ENCODE results near the gene BBLN.

BBLN gene

DNA sequence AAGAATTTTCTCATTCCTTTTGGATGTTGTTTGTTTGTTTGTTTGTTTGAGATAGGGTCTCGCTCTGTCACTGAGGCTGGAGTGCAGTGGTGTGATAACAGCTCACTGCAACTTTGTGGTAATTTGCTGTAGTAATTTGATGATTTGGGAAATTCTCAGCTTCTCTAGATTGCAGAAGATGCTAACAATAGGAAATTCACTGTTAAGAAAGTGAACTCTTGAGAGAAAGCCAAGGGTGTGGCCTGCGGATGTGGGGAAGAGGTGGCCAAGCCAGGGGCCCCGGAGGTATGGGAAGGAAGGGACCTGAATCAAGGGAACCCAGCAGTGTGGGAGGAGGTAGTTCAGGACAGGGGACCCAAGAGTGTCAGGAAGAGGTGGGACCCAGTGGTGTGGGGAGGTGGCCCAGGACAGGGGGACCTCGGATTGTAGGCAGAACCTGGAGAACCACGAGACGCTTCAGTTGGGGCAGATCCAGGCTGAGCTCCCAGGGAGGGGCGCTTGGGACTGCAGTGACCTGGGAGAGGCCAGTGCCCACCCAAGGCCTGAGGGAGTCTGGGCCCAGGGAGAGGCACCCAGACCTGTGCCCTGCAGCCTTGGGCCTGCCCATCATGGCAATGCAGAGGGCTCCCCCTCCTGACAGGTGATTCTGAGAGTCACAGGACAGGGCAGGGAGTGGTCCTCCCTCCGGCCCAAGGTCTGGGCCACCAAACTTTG, 16.4 kb upstream of the BBLN start:
- no peak overlapping the region for H3K4me3 ChIP-seq (ENCODE audit: low read depth, low read length)
- H3K4me1 ChIP-seq (ENCODE audit: control insufficient read depth in 1 of 2, insufficient read depth in 2 of 2, low read length in 2 of 2), result peaks cover 14 to 16% of the 10 kb centered on the region in 2 experiments
- H4K91ac ChIP-seq (ENCODE audit: low read depth, low read length), result peak overlapping the region; percentile 32
- no peak overlapping the region for H3K27ac ChIP-seq (ENCODE audit: low read depth, low read length)
- no peak overlapping the region for H3K9ac ChIP-seq (ENCODE audit: low read length)
- H3K18ac ChIP-seq (ENCODE audit: low read length), result no peak overlapping the region
- H3K79me1 ChIP-seq (ENCODE audit: low read length), result peaks cover 13% of the 10 kb centered on the region
- no peaks in the 10 kb centered on the region for H3K79me2 ChIP-seq (ENCODE audit: control insufficient read depth, insufficient read depth, low read length, poor library complexity)
- H4K12ac ChIP-seq (ENCODE audit: low read depth, low read length), result no peak overlapping the region
- H2AFZ ChIP-seq (ENCODE audit: insufficient read depth, low read length, poor library complexity), result no peak overlapping the region
- peak overlapping the region; percentile 48 for H2AK5ac ChIP-seq (ENCODE audit: low read length)
- no peaks in the 10 kb centered on the region for H3K9me3 ChIP-seq (ENCODE audit: insufficient read depth, low read depth, low read length)
- no peak overlapping the region for H3K23ac ChIP-seq (ENCODE audit: low read length)
- H2BK12ac ChIP-seq (ENCODE audit: low read length), result peak overlapping the region; percentile 47
- H3K36me3 ChIP-seq (ENCODE audit: control insufficient read depth in 1 of 2, insufficient read depth in 2 of 2, low read length in 2 of 2), result no peaks in the 10 kb centered on the region
- H3K27me3 ChIP-seq (ENCODE audit: insufficient read depth, low read length), result no peaks in the 10 kb centered on the region
- no peak overlapping the region for H2BK5ac ChIP-seq (ENCODE audit: low read depth, low read length, poor library complexity)
- H3K4me2 ChIP-seq (ENCODE audit: low read length), result no peak overlapping the region
- no peak overlapping the region for H4K8ac ChIP-seq (ENCODE audit: low read depth, low read length)
- no CpG with 5 or more reads among the region's 8 CpGs for WGBS (ENCODE audit: extremely low coverage, insufficient coverage, insufficient read length)
- no peak overlapping the region for H3K14ac ChIP-seq (ENCODE audit: low read length)
- H3K4ac ChIP-seq (ENCODE audit: low read depth, low read length), result no peak overlapping the region
- no peak overlapping the region for H2BK120ac ChIP-seq (ENCODE audit: insufficient read depth, low read length, poor library complexity)
- no peak for DNase-seq

DNA sequence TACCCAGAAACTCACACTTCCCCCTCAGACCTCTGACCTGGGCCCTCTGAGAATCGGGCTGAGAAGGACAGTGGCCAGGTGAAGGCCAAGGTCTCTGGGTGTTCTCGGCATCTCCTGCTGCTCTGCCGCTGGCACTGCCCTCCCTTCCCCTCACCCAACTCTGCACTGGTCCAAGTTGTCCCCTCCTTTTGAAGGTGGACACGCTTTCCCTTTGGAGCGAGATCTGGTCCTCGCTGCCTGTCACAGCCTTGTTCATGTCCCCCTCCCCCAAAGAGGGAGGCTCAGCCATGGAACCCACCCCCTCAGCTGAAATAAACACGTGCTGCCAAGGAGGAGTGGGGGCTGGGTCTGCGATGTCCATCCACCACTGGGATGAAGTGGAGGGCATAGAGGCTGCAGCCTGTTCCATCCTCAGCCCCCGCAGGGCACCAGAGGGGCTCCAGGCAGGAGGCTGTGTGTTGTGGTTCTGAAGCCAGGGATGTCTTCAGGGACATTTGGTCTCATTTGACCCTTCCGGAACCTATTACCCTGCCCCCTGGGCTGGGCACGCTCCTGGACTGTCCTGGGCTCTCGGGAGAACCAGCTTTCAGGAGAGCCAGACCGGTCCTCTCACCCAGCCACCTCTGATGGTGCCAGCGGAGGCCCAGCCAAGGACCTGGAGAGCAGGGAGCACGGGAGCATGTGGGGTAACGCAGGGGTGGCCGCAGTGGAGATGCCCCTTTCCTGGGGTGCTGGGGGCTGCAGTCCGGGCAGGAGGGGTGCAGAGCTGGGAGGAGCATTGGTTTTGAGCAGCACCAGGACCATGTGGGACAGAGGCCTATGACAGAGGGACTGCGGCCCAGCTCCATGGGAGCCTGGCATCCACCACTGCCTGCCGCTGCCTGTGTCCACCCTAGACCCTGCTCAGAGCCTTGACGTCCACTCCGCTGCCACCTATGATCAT, 15.6 kb upstream of the BBLN start:
- Histone ChIP-seq H3K27ac (ENCODE audit: low read depth, low read length) (no peak overlapping the region), H3K9ac (ENCODE audit: low read length) (no peak overlapping the region), H3K4me3 (ENCODE audit: low read depth, low read length) (no peak overlapping the region), H2AFZ (ENCODE audit: insufficient read depth, low read length, poor library complexity) (no peak overlapping the region), H4K91ac (ENCODE audit: low read depth, low read length) (peak overlapping the region; percentile 78), H2BK12ac (ENCODE audit: low read length) (peak overlapping the region; percentile 47), H3K4me2 (ENCODE audit: low read length) (no peak overlapping the region), H4K12ac (ENCODE audit: low read depth, low read length) (peak overlapping the region; percentile 6), H3K4ac (ENCODE audit: low read depth, low read length) (no peak overlapping the region), H3K14ac (ENCODE audit: low read length) (peak overlapping the region; percentile 5), H3K4me1 (ENCODE audit: control insufficient read depth in 1 of 2, insufficient read depth in 2 of 2, low read length in 2 of 2) (peaks cover 14 to 16% of the 10 kb centered on the region in 2 experiments), H4K8ac (ENCODE audit: low read depth, low read length) (no peak overlapping the region), H3K36me3 (ENCODE audit: control insufficient read depth in 1 of 2, insufficient read depth in 2 of 2, low read length in 2 of 2) (no peaks in the 10 kb centered on the region), H3K27me3 (ENCODE audit: insufficient read depth, low read length) (no peaks in the 10 kb centered on the region), H2BK5ac (ENCODE audit: low read depth, low read length, poor library complexity) (peak overlapping the region; percentile 8), H3K23ac (ENCODE audit: low read length) (no peak overlapping the region), H2BK120ac (ENCODE audit: insufficient read depth, low read length, poor library complexity) (peak overlapping the region; percentile 2), H3K79me2 (ENCODE audit: control insufficient read depth, insufficient read depth, low read length, poor library complexity) (no peaks in the 10 kb centered on the region), H3K9me3 (ENCODE audit: insufficient read depth, low read depth, low read length) (no peaks in the 10 kb centered on the region), H3K79me1 (ENCODE audit: low read length) (peaks cover 13% of the 10 kb centered on the region), H2AK5ac (ENCODE audit: low read length) (peak overlapping the region; percentile 18), H3K18ac (ENCODE audit: low read length) (no peak overlapping the region)
- no CpG with 5 or more reads among the region's 22 CpGs for WGBS (ENCODE audit: extremely low coverage, insufficient coverage, insufficient read length)
- DNase-seq, result no peak

DNA sequence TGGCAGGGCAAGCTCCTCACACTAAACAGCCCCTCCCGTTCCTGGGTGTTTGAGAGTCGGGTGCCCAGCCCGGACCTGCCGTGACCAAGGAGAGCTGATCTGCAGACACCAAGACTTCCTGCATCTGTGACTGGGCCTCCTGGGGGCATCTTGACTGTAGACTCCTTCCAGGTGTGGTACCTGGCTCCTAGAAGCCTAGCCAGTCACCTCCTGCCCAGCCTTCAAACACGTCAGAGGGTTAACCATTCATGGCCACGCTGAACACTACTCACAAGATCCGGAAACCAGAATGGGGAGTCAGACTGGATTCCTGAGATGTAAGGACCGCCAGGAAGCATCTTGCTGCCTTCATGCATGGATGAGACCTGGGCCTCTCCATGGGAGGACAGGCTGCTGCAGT, 14.5 kb upstream of the BBLN start:
- peaks cover 14 to 16% of the 10 kb centered on the region in 2 experiments for H3K4me1 ChIP-seq (ENCODE audit: control insufficient read depth in 1 of 2, insufficient read depth in 2 of 2, low read length in 2 of 2)
- H2BK120ac ChIP-seq (ENCODE audit: insufficient read depth, low read length, poor library complexity), result peak overlapping the region; percentile 2
- H2AFZ ChIP-seq (ENCODE audit: insufficient read depth, low read length, poor library complexity), result no peak overlapping the region
- peaks cover 13% of the 10 kb centered on the region for H3K79me1 ChIP-seq (ENCODE audit: low read length)
- no peak overlapping the region for H3K9ac ChIP-seq (ENCODE audit: low read length)
- peak overlapping the region; percentile 57 for H4K8ac ChIP-seq (ENCODE audit: low read depth, low read length)
- H4K91ac ChIP-seq (ENCODE audit: low read depth, low read length), result peak overlapping the region; percentile 78
- H3K14ac ChIP-seq (ENCODE audit: low read length), result peak overlapping the region; percentile 5
- H3K9me3 ChIP-seq (ENCODE audit: insufficient read depth, low read depth, low read length), result no peaks in the 10 kb centered on the region
- peak; percentile 93 to 95 for DNase-seq
- H4K12ac ChIP-seq (ENCODE audit: low read depth, low read length), result no peak overlapping the region
- H2BK12ac ChIP-seq (ENCODE audit: low read length), result no peak overlapping the region
- H3K4me2 ChIP-seq (ENCODE audit: low read length), result peak overlapping the region; percentile 36
- H2BK5ac ChIP-seq (ENCODE audit: low read depth, low read length, poor library complexity), result peak overlapping the region; percentile 11
- no peak overlapping the region for H3K18ac ChIP-seq (ENCODE audit: low read length)
- H3K4me3 ChIP-seq (ENCODE audit: low read depth, low read length), result no peak overlapping the region
- WGBS (ENCODE audit: extremely low coverage, insufficient coverage, insufficient read length), result no CpG with 5 or more reads among the region's 8 CpGs
- H3K4ac ChIP-seq (ENCODE audit: low read depth, low read length), result no peak overlapping the region
- H3K23ac ChIP-seq (ENCODE audit: low read length), result no peak overlapping the region
- no peaks in the 10 kb centered on the region for H3K27me3 ChIP-seq (ENCODE audit: insufficient read depth, low read length)
- no peaks in the 10 kb centered on the region for H3K79me2 ChIP-seq (ENCODE audit: control insufficient read depth, insufficient read depth, low read length, poor library complexity)
- no peak overlapping the region for H3K27ac ChIP-seq (ENCODE audit: low read depth, low read length)
- no peak overlapping the region for H2AK5ac ChIP-seq (ENCODE audit: low read length)
- H3K36me3 ChIP-seq (ENCODE audit: control insufficient read depth in 1 of 2, insufficient read depth in 2 of 2, low read length in 2 of 2), result no peaks in the 10 kb centered on the region

DNA sequence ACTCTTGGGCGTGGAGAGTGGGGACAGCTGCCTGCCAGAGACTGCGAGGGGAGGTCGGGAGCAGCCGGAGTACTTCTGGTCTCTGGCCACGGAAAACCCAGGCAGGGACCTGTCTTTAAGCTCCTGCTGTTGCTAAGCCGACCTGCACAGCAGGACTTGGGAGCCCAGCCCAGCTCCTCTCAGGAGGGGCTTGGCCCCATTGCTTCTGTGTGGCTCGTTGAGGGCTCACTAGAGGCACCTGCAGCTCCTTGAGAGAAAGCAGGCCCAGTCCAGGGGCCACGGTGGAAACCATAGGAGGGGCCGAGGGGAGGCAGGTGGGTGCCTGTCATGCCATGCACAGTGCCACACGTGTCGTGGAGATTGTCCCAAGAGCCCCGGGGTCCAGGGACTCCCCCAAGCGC, 14.1 kb upstream of the BBLN start:
- peaks cover 14 to 16% of the 10 kb centered on the region in 2 experiments for H3K4me1 ChIP-seq (ENCODE audit: control insufficient read depth in 1 of 2, insufficient read depth in 2 of 2, low read length in 2 of 2)
- H3K9ac ChIP-seq (ENCODE audit: low read length), result no peak overlapping the region
- peak overlapping the region; percentile 11 for H2BK5ac ChIP-seq (ENCODE audit: low read depth, low read length, poor library complexity)
- H3K4me3 ChIP-seq (ENCODE audit: low read depth, low read length), result no peak overlapping the region
- no peaks in the 10 kb centered on the region for H3K9me3 ChIP-seq (ENCODE audit: insufficient read depth, low read depth, low read length)
- peak overlapping the region; percentile 36 for H3K4me2 ChIP-seq (ENCODE audit: low read length)
- H2BK12ac ChIP-seq (ENCODE audit: low read length), result peak overlapping the region; percentile 51
- no peaks in the 10 kb centered on the region for H3K27me3 ChIP-seq (ENCODE audit: insufficient read depth, low read length)
- H4K12ac ChIP-seq (ENCODE audit: low read depth, low read length), result no peak overlapping the region
- DNase-seq, result no peak
- no CpG with 5 or more reads among the region's 13 CpGs for WGBS (ENCODE audit: extremely low coverage, insufficient coverage, insufficient read length)
- H3K36me3 ChIP-seq (ENCODE audit: control insufficient read depth in 1 of 2, insufficient read depth in 2 of 2, low read length in 2 of 2), result no peaks in the 10 kb centered on the region
- H3K23ac ChIP-seq (ENCODE audit: low read length), result no peak overlapping the region
- H3K79me2 ChIP-seq (ENCODE audit: control insufficient read depth, insufficient read depth, low read length, poor library complexity), result no peaks in the 10 kb centered on the region
- H3K79me1 ChIP-seq (ENCODE audit: low read length), result peaks cover 13% of the 10 kb centered on the region
- H3K14ac ChIP-seq (ENCODE audit: low read length), result peak overlapping the region; percentile 29
- H2AK5ac ChIP-seq (ENCODE audit: low read length), result peak overlapping the region; percentile 36
- peak overlapping the region; percentile 3 for H3K27ac ChIP-seq (ENCODE audit: low read depth, low read length)
- no peak overlapping the region for H3K4ac ChIP-seq (ENCODE audit: low read depth, low read length)
- peak overlapping the region; percentile 57 for H4K8ac ChIP-seq (ENCODE audit: low read depth, low read length)
- no peak overlapping the region for H2AFZ ChIP-seq (ENCODE audit: insufficient read depth, low read length, poor library complexity)
- peak overlapping the region; percentile 15 for H3K18ac ChIP-seq (ENCODE audit: low read length)
- peak overlapping the region; percentile 34 for H2BK120ac ChIP-seq (ENCODE audit: insufficient read depth, low read length, poor library complexity)
- H4K91ac ChIP-seq (ENCODE audit: low read depth, low read length), result peak overlapping the region; percentile 67
